GM21447 (cell line): ENCODE data around the gene MEIS2.
A peak's percentile ranks its signal among the peaks of the same experiment; 100 is the strongest.

Experiments used
- ATAC-seq: cut with Tn5 transposase; IDR thresholded peaks from one replicate; pipeline ENCODE4 v1.9.1; 2021; ENCODE audit not compliant: unreplicated experiment

Gene MEIS2

DNA sequence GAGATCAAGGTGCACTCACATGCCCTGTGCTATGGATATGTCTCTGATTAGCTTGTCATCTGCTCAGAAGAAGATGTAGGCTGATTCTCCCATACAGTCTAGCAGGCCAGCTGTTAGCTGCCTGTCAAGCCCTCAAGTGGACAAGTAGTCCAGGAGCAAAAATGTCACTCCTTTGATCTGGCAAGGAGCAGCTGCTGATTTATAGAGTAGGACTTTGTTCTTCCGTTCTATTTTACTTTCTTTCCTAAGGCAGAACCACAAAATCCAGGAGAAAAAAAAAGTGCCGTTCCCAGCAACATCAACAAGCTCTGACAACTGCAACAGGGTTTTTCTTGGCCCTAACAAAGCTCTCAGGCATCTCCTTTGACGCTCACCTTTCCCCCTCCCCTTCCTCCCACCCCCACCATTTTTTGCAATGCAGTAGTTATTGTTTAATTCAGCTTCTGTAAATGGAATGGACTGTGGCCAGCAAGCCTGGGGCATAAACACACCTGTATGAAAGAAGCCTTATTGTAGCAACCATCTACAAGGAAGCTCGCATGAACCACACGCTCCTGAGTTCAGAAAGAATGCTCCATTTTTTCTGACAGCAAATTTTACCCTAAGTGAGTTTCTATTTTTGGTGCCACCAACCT, 196.3 kb downstream of the MEIS2 start:
- no peak for ATAC-seq

GRCh38 chr15:36903195-36903594, 197.2 kb downstream of the MEIS2 start:
- no peak for ATAC-seq

- ATAC-seq = no peak
These were observed 199.3 kb downstream of the MEIS2 start for GRCh38 chr15:36901012-36901411.

DNA sequence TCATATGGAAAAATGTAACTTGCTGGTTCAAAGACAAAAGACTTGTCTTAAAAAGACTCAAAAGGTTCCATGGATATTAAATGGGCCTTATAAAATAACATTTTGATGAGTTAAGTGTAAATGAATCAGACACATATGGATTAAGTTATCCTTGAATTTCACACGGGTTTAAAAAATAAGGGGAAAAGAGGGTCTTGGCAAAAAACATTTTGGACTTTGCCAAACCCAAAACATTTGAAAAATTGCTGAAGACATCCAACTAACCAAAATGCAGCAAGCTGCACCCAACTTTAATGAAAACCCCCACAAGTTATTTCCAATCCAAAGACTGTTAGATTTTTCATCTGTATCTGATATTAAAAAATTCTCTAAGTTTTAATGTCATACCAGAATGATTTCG, 200.7 kb downstream of the MEIS2 start:
- no peak for ATAC-seq

DNA sequence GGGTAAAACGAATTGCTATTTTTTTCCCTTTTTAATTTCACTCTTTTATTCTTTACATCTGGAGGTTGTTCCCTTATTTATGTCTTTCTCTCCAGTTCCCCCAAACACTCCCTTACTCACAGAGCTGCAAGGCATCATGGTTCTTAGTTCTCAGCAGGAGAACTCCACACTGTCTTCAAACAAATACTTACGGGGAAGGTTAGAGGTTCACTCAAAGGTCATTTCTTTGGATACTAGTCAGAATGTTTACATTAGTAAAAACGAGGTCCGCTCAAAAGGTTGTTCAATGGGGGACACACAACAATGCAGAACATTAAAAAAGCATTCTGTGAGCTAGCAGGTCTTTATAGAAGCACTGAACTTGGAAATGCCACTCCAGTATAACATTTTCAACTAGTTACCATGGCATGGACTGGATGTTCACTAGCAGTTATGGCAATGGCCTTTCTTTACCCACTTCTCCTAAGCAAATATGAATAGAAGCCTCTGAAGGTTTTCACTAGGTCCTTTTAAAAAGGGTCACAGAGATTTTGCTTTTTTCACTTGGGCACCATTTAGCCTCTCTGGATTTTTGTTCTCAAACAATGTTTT, 201.7 kb downstream of the MEIS2 start:
- no peak for ATAC-seq

GRCh38 chr15:36897834-36898233, 202.5 kb downstream of the MEIS2 start:
- ATAC-seq = no peak

- ATAC-seq = no peak
These were observed 203.4 kb downstream of the MEIS2 start for GRCh38 chr15:36896949-36897348.

DNA sequence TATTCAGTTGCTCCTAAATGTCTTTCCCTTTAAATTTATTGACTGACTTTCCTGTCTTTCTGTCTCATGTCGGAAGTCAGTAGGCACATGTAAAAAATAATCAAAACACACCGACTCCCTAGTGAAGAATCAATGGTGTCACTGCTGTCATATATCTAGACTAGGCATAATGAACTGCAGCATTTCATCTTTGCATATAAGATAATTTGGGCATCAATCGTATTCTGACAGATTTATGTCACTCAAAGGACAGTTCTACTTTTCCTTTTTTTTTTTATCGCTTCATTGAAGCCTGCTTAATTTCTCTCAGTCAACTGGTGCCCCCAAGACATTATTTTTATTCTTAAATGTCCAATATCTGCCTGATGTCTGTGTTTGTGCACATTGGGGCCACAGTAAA, 206.3 kb downstream of the MEIS2 start:
- no peak for ATAC-seq

DNA sequence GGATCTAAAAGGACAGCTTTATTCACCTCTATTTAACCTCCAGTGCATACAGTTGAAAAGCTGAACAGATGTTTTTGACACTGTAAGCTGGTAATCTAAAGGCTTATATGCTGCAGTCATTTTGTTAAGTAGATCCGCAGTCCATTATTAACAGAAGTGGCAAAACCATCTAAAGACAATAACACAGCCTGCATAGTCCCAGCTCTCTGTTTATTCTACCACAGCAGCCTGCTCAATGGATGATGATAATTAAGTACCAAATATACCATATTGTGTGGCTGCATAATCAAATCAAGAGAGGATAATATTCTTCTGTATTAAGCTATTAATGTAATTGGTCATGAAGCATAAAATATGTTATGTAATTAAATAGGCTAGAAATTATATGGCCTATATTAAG, 207.1 kb downstream of the MEIS2 start:
- no peak for ATAC-seq

DNA sequence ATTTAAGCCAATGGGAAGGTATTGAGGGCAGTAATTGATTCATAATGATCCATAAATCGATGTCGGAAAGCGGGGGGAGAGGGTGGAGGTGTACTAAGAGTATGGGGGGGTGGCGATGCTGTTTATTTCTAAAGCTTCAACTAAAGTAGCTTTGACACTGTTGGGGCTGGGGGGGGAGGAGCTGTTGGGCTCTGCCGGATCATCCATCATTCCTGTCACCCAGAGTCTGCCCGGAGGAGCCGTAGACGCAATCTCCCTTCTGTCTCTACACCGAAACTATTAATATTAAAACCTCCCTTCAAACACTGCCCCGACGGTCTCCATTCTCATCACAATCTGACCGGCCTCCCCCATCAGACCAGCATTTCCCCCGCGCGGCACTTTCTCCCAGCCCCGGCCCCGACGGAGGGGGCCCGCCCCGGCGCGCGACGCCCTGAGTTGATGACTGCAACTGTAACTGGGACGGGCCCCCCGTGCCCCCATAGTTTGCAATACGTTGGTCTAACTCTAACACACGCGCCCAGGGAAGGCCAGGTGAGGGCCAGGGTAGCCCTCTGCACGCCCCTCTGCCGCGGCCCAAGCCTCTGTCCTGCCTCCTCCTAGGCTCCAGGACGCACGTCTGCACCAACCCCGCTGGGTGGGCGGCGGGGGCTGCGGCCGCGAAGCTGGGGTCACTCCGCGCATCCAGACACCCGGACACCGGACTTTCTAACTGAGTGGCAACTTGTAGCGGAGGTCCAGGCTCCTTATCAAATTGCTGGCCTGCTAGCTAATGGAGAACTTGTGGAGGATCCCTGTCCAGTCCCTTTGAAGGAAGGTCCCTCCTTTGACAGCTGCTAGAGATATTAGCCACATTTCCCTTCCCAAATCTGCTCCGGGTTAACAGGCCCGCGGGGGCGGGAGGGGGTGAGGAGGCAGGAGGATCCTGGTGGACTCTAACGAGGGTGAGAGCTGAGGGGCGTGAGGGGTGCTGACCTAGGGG, 212.0 kb downstream of the MEIS2 start:
- no peak for ATAC-seq

DNA sequence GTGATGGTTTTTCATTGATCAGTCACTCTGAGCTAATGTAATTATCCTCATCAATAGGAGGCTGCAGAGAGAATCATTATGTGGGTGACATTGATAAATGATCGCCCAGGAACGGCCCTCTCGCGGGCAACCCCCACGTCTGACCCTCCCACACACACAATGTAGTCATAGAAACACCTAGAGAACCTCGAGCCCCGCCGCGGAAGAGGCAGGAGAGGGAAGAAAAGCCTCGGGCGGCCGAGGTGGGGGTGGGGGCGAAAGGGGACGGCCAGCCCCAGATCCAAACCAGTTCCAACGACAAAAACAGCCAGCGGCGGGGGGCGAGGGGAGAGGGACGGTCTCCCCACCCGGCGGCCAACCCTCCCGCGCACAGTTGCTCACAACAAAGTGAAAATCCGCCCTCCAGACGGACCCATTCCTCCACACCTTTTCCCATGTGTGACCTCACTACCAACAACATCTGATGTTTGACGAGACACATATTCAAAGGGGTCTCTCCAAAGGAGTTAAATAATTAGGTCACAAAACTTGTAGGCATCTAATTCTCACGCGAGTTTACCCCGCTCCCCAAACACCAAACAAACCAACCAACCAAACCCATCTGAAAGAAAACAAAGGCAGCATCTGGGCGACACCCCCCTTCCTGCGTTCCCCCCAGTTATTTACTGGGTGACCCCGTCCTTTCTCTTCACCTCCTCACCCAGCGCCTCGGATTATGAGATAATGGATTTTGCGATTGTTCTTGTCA, 213.0 kb downstream of the MEIS2 start:
- ATAC-seq = no peak

GRCh38 chr15:36886701-36887100, 213.6 kb downstream of the MEIS2 start:
- no peak for ATAC-seq

DNA sequence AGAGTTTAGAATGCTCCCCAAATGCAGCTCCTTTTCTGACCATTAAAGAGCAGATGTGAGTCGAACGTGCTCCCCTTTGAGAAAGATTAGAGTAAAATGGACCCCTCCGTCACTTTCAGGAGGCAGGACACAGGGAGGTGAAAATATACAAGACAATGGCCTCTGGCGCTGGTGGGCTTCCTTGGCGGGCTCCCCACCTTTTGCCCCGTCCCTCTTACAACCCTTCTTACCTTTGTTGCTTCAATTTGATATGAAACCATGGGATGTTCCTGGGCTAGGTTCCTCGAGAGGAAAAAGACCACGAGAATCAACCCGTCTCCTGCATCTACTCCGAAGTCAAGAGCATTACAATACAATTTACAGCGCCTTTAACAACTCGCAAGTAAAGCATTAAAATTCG, 214.2 kb downstream of the MEIS2 start:
- no peak for ATAC-seq

- ATAC-seq = no peak
These were observed 214.6 kb downstream of the MEIS2 start for GRCh38 chr15:36885771-36886170.

DNA sequence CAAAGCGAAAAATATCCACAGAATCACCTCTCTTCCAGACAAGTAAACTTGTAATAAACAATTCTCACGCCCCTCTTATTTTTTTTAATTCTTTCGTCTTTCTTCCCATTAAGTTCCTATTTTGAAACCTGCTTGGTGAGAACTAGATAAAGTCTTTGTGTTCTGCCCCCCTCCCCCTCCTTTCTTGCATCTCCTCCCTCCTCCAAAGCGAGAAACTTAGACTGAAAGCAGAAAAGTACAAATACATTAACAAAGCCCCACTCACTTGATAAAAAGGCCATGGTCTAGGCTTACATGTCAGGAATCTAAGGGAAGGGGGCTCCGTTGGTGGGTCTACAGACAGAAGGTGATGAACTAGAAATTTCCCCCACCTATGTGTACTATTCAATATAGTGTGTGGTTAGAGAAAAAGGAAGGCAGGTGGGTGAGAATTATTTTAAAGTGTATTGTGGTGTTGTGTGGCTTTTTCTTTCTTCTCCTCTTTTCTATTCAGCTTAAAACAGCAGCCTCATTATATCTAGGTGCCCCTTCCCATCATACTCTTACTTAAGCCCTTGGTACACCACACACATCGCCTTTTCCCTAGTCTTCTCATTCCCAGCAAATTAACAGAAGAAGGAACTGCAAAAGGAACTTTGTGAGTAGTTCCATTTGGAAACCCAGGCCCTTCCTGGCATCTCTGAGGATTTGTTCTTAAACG, 215.3 kb downstream of the MEIS2 start:
- no peak for ATAC-seq

DNA sequence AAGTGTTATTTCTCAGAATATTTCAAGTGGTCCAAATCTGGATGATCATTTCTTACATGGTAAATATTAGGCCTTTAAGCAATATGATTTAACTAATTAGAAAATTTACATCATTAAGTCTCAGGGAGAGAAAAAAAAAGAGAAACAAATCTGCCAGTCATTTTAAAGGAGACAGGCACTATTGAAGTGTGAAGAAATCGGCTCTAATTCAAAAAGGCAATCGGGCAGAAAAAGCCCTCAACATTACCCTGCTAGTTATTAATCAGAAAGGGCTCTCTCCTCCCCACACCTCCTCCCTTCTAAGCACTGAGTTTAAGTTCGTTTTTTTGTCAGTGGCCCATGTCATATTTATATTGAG, 215.9 kb downstream of the MEIS2 start:
- no peak for ATAC-seq

DNA sequence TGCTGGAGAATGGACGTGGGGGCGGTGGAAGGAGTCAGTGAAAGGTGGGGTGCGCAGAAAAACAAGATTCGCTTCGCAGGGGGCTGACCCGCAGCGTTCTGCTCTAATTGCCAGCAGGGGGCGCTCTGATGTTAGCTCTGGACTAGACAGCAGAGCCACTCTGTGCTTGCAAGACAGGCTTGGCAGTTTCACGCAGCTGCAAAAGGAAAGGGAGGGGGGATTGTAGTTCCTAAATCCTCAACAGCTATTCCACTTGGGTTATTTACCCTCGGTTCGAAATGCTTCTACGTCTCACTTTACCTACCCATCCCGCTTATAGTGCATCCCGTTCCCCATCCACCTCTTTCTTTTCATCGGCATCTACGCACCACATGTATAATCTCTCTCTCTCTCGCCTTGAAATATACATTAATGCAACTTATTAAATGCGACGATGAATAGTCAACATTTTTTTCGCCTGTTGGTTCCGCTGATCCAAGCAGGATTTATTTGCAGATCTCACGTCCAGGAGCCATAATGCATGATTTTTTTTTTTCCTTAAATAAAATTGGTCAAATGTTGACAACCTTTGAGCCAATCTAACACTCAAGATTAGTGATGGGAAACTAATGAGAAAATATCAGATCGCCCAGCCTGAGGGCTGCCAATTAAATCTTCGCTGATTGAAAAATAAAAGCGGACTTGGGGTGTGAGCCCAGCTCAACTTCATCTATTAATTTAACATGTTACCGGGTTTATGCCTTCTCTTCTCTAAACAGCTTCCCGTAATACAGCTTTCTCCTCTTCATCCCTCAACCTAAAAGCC, 216.4 kb downstream of the MEIS2 start:
- peak; percentile 84 for ATAC-seq

DNA sequence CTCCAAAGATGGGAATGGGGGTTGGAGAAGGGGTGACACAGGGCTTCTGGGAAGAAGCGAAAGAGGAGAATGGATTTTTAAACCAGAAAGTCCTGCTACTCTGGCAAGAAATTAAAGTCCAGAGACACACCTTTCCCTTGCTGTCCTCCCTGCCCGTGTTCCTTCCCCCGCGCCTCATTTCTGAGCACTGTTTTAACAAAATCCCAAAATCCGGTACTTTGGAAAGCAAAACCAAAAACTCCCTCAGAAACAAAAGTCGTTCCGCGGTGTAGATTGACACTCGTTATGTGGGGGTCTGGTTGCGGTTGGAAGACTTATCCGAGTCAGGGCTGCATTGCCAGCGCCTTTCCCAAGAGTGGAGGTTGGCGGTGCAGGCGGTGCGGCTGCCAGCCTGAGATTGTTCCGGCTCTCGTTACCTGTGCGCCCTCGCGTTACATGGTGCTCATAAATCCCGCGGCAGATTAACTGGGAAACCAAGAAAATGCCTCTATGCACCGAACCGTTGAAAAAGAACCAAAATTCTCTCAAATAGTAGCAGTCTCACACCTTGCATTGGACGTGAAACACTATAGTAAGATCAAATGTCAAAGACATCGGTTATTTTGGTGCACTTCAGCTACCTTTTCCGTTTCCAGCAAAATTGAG, 217.7 kb downstream of the MEIS2 start:
- ATAC-seq = no peak

GRCh38 chr15:36882056-36882455, 218.3 kb downstream of the MEIS2 start:
- no peak for ATAC-seq
